Aorta (tissue), 5 donors: ENCODE data around the gene ST6GALNAC4. TPM values are rescaled to one million over a fixed set of nuclear protein-coding genes. Genes with fewer than 3 reads are reported as not detected.
"Not testable (repeated sequence)": the region's sequence is repeated elsewhere in the genome, so short reads cannot be mapped to it uniquely, and the experiment has no call there.

ENCODE experiments used
- ATAC-seq: fragments of 200-7000 bp; cut with Tn5 transposase; one replicate; pipeline ENCODE4 v1.9.1; 2022; ENCODE audit warnings: moderate library complexity; ENCODE audit not compliant: low FRiP score
- DNase-seq, 2 donors: peaks; one replicate each; pipeline ENCODE4 v3.0.0-alpha.2; 2020
- H3K27ac ChIP-seq, 2 donors: one replicate each; pipeline ENCODE4 v1.5.1; 2013; ENCODE audit warnings: low read length in 2 of 2, mild to moderate bottlenecking in 2 of 2, moderate library complexity in 2 of 2, control low read depth in 1 of 2, inconsistent platforms in 1 of 2, low read depth in 1 of 2
- H3K27me3 ChIP-seq, 2 donors: one replicate each; pipeline ENCODE4 v1.6.1; 2013; ENCODE audit warnings: control low read depth in 1 of 2, low read length in 1 of 2, mild to moderate bottlenecking in 1 of 2, moderate library complexity in 1 of 2; ENCODE audit not compliant: insufficient read depth in 2 of 2, control insufficient read depth in 1 of 2
- H3K36me3 ChIP-seq, 2 donors: one replicate each; pipeline ENCODE4 v1.6.1; 2013; ENCODE audit warnings: control low read depth in 1 of 2, low read length in 1 of 2, mild to moderate bottlenecking in 1 of 2; ENCODE audit not compliant: insufficient read depth in 2 of 2, control insufficient read depth in 1 of 2
- H3K4me1 ChIP-seq, 2 donors: one replicate each; pipeline ENCODE4 v1.6.1; 2013; ENCODE audit warnings: low read length in 2 of 2, control low read depth in 1 of 2, mild to moderate bottlenecking in 1 of 2, moderate library complexity in 1 of 2; ENCODE audit not compliant: insufficient read depth in 2 of 2, control insufficient read depth in 1 of 2
- H3K4me3 ChIP-seq, 2 donors: one replicate each; pipeline ENCODE4 v1.5.1; 2013; ENCODE audit warnings: low read length in 2 of 2, control low read depth in 1 of 2, mild to moderate bottlenecking in 1 of 2
- H3K9me3 ChIP-seq: one replicate; pipeline ENCODE4 v1.6.1; 2013; ENCODE audit warnings: mild to moderate bottlenecking, low read length; ENCODE audit not compliant: control insufficient read depth
- WGBS, 2 donors: extraction: QIAGEN DNeasy Blood & Tissue Kit; methylation state at CpG; one replicate each; pipeline ENCODE4 v1.1.7; 2013; 5-methylcytosine and 5-hydroxymethylcytosine counted together
- intact Hi-C, 2 donors: fragments of 100-400 bp; cut with DNase I; formaldehyde crosslinking; loops; one replicate each; pipeline versions ENCODE4 v1.14.2 to v1.15.0; 2022
- polyA plus RNA-seq, 2 donors: library from polyadenylated mRNA; stranded (reverse); fragments of 200-250 nt; gene quantifications; one replicate each; pipeline ENCODE4 v1.2.3, GENCODE V29; 2013
- total RNA-seq, 2 donors: library from RNA; stranded (reverse); fragmentation: NEBNext Ultra II Directional; extraction: Animal tissue kit (Norgen Biotek cat#: 25700); gene quantifications; one replicate each; pipeline ENCODE4 v1.2.1, GENCODE V29; 2021
- donor health status: healthy with polysubstance abuse.
- donor health status: Bipolar disorder and iron deficiency.
- donor health status: DM: no; HTN: no; CAD: no.
- donor health status: DM: no; HTN: no; CAD: no.
- donor health status: DM: yes; HTN: yes; CAD: no.

ST6GALNAC4 gene
- total and polyA plus RNA-seq, 4 donors: 17.7 to 46.5 (median 30.2) TPM

- no peak for ATAC-seq
- Histone ChIP-seq H3K27ac (no peak overlapping the region), H3K9me3 (no peaks in the 10 kb centered on the region), H3K4me3 (no peak overlapping the region), H3K36me3 (no peaks in the 10 kb centered on the region), H3K4me1 (no peaks in the 10 kb centered on the region), H3K27me3 (no peaks in the 10 kb centered on the region)
- DNase-seq: no peak
- intact Hi-C loops: loop anchor here (1.0 to 10.0 kb wide), 4 partner anchors 44 to 136 kb away; partner anchors contain the start of genes CDK9 (in 1 of the 2), FPGS (in 1 of the 2) and TOR2A (in 1 of the 2)
- 82 to 83% methylated on average over 12 of the region's 12 CpGs for WGBS, 2 donors
Observed at GRCh38 chr9:127870887-127871286, 46.0 kb downstream of the ST6GALNAC4 start.

GRCh38 chr9:127870153-127870491, 46.7 kb downstream of the ST6GALNAC4 start:
- intact Hi-C loops: loop anchor here (1.0 to 10.0 kb wide), 4 partner anchors 43 to 135 kb away; partner anchors contain the start of genes CDK9 (in 1 of the 2), FPGS (in 1 of the 2) and TOR2A (in 1 of the 2)
- H3K27ac ChIP-seq, DNase-seq, ATAC-seq, H3K27me3 ChIP-seq, H3K4me1 ChIP-seq, H3K4me3 ChIP-seq, H3K36me3 ChIP-seq, H3K9me3 ChIP-seq: not testable (repeated sequence)
- 81 to 84% methylated on average over 8 to 9 of the region's 9 CpGs for WGBS, 2 donors

GRCh38 chr9:127869310-127870152, 47.3 kb downstream of the ST6GALNAC4 start:
- ATAC-seq (peak; percentile 89), DNase-seq (peak; percentile 95 to 98)
- Histone ChIP-seq H3K4me3 (no peak overlapping the region), H3K27ac (peak overlapping the region in 1 of 2 donors; percentile 3), H3K9me3 (no peaks in the 10 kb centered on the region), H3K27me3 (no peaks in the 10 kb centered on the region), H3K4me1 (no peaks in the 10 kb centered on the region), H3K36me3 (no peaks in the 10 kb centered on the region)
- intact Hi-C loops: loop anchor here (1.0 to 10.0 kb wide), 6 partner anchors 42 to 134 kb away; partner anchors contain the start of genes FPGS (in 2 of the 2), TOR2A (in 2 of the 2) and CDK9 (in 1 of the 2)
- 67 to 70% methylated on average over 18 of the region's 18 CpGs for WGBS, 2 donors

- Histone ChIP-seq H3K27me3 (no peaks in the 10 kb centered on the region), H3K36me3 (no peaks in the 10 kb centered on the region), H3K9me3 (no peaks in the 10 kb centered on the region), H3K4me1 (no peaks in the 10 kb centered on the region), H3K27ac (no peak overlapping the region), H3K4me3 (no peak overlapping the region)
- DNase-seq (no peak), ATAC-seq (no peak)
- intact Hi-C loops: loop anchor here (5.0 kb wide), 2 partner anchors 66 to 131 kb away; partner anchors contain the start of genes FPGS (in 1 of the 2) and TOR2A (in 1 of the 2)
- WGBS, 2 donors: 92 to 94% methylated on average over 18 of the region's 18 CpGs
Observed at GRCh38 chr9:127868278-127868902, 48.5 kb downstream of the ST6GALNAC4 start.

GRCh38 chr9:127867356-127868277, 49.2 kb downstream of the ST6GALNAC4 start:
- Histone ChIP-seq H3K27me3 (no peaks in the 10 kb centered on the region), H3K36me3 (no peaks in the 10 kb centered on the region), H3K27ac (no peak overlapping the region), H3K4me3 (no peak overlapping the region), H3K4me1 (no peaks in the 10 kb centered on the region), H3K9me3 (no peaks in the 10 kb centered on the region)
- intact Hi-C loops: loop anchor here (5.0 kb wide), 2 partner anchors 65 to 130 kb away; partner anchors contain the start of genes FPGS (in 1 of the 2) and TOR2A (in 1 of the 2)
- DNase-seq (peak in 1 of 2 donors; percentile 78), ATAC-seq (no peak)
- 87 to 90% methylated on average over 30 of the region's 30 CpGs for WGBS, 2 donors

GRCh38 chr9:127866535-127866934, 50.3 kb downstream of the ST6GALNAC4 start:
- Histone ChIP-seq H3K36me3 (no peaks in the 10 kb centered on the region), H3K4me3 (no peak overlapping the region), H3K4me1 (no peaks in the 10 kb centered on the region), H3K9me3 (no peaks in the 10 kb centered on the region), H3K27ac (no peak overlapping the region), H3K27me3 (no peaks in the 10 kb centered on the region)
- WGBS, 2 donors: 92 to 95% methylated on average over 13 of the region's 13 CpGs
- ATAC-seq: no peak
- no peak for DNase-seq
- intact Hi-C loops: loop anchor here (5.0 kb wide), 2 partner anchors 64 to 129 kb away; partner anchors contain the start of genes FPGS (in 1 of the 2) and TOR2A (in 1 of the 2)

- 83 to 84% methylated on average over 19 of the region's 19 CpGs for WGBS, 2 donors
- intact Hi-C loops: loop anchor here (5.0 kb wide), 2 partner anchors 64 to 129 kb away; partner anchors contain the start of genes FPGS (in 1 of the 2) and TOR2A (in 1 of the 2)
- H3K27ac ChIP-seq: no peak overlapping the region
- DNase-seq: peak in 1 of 2 donors; percentile 72
- H3K4me3 ChIP-seq: no peak overlapping the region
- no peaks in the 10 kb centered on the region for H3K9me3 ChIP-seq
- no peaks in the 10 kb centered on the region for H3K36me3 ChIP-seq
- H3K27me3 ChIP-seq: no peaks in the 10 kb centered on the region
- ATAC-seq: no peak
- no peaks in the 10 kb centered on the region for H3K4me1 ChIP-seq
Observed at GRCh38 chr9:127865645-127866464, 51.0 kb downstream of the ST6GALNAC4 start.
